GM10266 (cell line): ENCODE data around the gene ASIC4.

ENCODE experiments used
- DNase-seq: peaks from one replicate; pipeline ENCODE4 v3.0.0; 2012; ENCODE audit errors: extremely low spot score
- CTCF ChIP-seq: IDR thresholded peaks from 2 replicates; pipeline ENCODE4 v1.5.1; 2012; ENCODE audit warnings: mild to moderate bottlenecking, low read depth; ENCODE audit not compliant: control insufficient read depth, insufficient read depth; ENCODE audit errors: missing control alignments

The ASIC4 gene

DNA sequence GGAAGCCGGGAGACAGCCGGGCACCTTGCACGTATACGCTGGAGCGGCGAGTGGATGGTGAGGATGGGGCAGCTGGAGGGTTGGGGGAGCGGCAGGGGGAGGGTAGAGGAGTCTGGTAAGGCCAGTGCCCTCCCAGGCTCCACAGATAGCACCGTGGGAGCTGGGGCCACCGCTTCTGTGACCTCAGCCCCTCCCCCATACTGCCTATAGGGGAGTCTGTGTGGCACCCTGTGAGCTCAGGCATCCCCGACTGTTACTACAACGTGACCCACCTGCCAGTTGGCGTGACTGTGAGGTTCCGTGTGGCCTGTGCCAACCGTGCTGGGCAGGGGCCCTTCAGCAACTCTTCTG is 25.5 kb upstream of the ASIC4 start:
- no peak for DNase-seq
- no peak for TF ChIP-seq CTCF

DNA sequence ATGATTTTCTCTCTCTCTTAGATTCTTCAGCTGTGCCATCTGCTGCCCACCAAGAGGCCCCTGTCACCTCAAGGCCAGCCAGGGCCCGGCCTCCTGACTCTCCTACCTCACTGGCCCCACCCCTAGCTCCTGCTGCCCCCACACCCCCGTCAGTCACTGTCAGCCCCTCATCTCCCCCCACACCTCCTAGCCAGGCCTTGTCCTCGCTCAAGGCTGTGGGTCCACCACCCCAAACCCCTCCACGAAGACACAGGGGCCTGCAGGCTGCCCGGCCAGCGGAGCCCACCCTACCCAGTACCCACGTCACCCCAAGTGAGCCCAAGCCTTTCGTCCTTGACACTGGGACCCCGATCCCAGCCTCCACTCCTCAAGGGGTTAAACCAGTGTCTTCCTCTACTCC is 25.0 kb upstream of the ASIC4 start:
- no peak for DNase-seq
- TF ChIP-seq CTCF, result no peak

- DNase-seq, result no peak
Measured at GRCh38 chr2:219490186-219490585, 24.1 kb upstream of the ASIC4 start.

GRCh38 chr2:219490600-219491130 is 23.6 kb upstream of the ASIC4 start:
- TF ChIP-seq CTCF, result no peak
- DNase-seq, result no peak

More at GRCh38 chr2:219490186-219490585, 24.1 kb upstream of the ASIC4 start:
- no peak for TF ChIP-seq CTCF

DNA sequence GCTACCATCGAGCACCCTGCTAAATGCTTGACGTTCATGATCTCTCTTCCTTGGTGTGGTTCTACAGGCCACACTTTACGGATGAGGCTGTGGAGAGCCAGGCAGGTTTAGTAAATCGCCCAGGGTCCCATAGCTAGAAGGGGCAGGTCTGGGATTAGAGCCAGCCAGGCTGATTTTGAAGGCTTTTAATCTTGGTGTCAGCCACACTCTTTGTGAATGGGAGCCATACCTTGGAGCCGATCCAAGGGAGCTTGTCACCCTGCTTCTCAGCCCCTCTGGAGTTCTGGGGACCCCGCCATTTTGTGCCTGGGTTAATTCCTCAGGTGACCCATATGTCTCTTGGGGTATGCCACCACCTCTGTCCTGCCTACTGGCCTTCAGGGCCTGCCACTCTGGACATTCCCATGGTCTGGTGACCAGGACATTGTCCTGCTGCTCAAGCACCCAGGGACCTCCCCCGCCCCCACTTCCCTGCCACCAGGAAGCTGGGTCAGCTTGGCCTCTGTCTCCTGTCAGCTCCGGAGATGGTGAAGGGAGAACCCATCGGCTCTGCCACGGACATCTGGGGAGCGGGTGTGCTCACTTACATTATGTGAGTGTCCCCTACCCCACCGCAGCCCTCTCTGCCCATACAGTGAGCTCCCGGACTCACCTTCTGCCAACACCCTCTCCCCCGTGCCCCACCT is 22.9 kb upstream of the ASIC4 start:
- TF ChIP-seq CTCF, result no peak
- DNase-seq, result no peak

- no peak for TF ChIP-seq CTCF
- DNase-seq, result no peak
Measured at GRCh38 chr2:219492575-219492974, 21.7 kb upstream of the ASIC4 start.

DNA sequence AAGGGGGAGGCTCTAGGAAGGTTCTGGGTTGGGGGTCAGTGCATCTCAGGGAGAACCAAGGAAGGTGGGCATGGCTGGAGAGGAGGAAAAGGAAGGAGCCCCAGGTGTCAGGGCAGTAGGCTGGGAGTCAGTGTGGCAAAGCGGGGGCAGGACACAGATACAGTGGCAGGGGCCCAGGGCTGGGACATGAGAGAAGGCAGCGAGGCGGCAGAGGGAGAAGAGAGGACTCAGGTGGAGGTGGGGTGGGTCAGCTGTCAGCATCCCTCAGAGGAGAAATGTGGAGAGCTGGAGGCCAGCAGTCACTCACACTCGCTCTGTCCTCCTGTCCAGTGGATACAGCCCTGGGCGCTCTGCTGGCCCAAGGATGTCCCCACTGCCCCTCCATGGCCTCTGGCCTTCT is 21.2 kb upstream of the ASIC4 start:
- no peak for DNase-seq
- no peak for TF ChIP-seq CTCF
